Measurements from ENCODE around the gene FAM222A. TPM values are rescaled to one million over a fixed set of nuclear protein-coding genes. Genes with fewer than 3 reads are reported as not detected.

The FAM222A gene
- total and polyA plus RNA-seq, 2 experiments from 2014 or later: 0.97 TPM; not detected in 1

- Histone ChIP-seq H3K9me3 (ENCODE audit: low read depth) (no peaks in the 10 kb centered on the region), H2AFZ (no peak overlapping the region), H3K9me2 (ENCODE audit: insufficient read depth) (no peaks in the 10 kb centered on the region), H3K79me2 (ENCODE audit: insufficient read depth) (no peaks in the 10 kb centered on the region), H3K4me1 (ENCODE audit: insufficient read depth) (peaks cover 5% of the 10 kb centered on the region; the same call in 1 of the 2 replicates), H3K27me3 (replicated peaks; ENCODE audit: insufficient read depth) (no peaks in the 10 kb centered on the region), H3K9ac (no peak overlapping the region), H3F3A (ENCODE audit: insufficient read depth) (peaks cover 10% of the 10 kb centered on the region; the same call in 1 of the 2 replicates), H4K20me1 (ENCODE audit: insufficient read depth) (no peaks in the 10 kb centered on the region), H3K27ac (no peak overlapping the region), H3K4me2 (ENCODE audit: unreplicated experiment) (no peak overlapping the region), H3K4me3 (no peak overlapping the region), H3K36me3 (ENCODE audit: low read depth) (no peaks in the 10 kb centered on the region)
- in situ Hi-C loops (cut with MboI): no loop called here
- 88 to 89% methylated on average over 17 to 25 of the region's 26 CpGs for WGBS, 2 experiments (ENCODE audit: low coverage in 1 of 2, low lambda C conversion rate in 2 of 2, missing lambda C conversion rate in 2 of 2)
- DNase-seq: no peak
- TF ChIP-seq EZH2 (IDR thresholded peaks at IDR 0.05; ENCODE audit: insufficient read depth, poor library complexity, severe bottlenecking): no peak
- no peak for TF ChIP-seq EZH2phosphoT487 (IDR thresholded peaks at IDR 0.05; ENCODE audit: insufficient read depth, low read depth)
Observed at GRCh38 chr12:109793826-109794501, 80.3 kb downstream of the FAM222A start.

DNA sequence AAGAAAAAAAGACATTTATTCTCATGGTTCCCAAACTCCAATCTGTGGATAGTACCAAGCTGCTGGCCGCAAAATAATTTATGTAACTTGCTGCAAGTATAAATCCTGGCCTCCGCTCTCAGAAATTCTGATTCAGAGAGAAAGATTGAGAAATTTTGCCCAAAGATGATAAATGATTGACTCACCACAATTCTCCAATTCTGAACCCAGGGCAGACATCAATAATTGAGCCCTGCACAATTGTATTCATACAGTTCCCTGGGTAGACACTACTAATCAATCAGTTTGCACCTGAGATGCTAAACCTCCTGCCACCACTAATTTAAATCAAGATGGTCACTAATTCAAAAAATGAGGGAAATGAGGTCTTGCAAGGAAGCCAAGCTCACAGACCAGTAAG lies 81.4 kb downstream of the FAM222A start:
- Histone ChIP-seq H3K27me3 (replicated peaks; ENCODE audit: insufficient read depth) (no peaks in the 10 kb centered on the region), H3K79me2 (ENCODE audit: insufficient read depth) (no peaks in the 10 kb centered on the region), H4K20me1 (ENCODE audit: insufficient read depth) (no peaks in the 10 kb centered on the region), H3K9me3 (ENCODE audit: low read depth) (no peaks in the 10 kb centered on the region), H3K4me3 (no peak overlapping the region), H3K27ac (no peak overlapping the region), H3K9ac (no peak overlapping the region), H3K9me2 (ENCODE audit: insufficient read depth) (no peaks in the 10 kb centered on the region), H3K4me1 (ENCODE audit: insufficient read depth) (peaks cover 5% of the 10 kb centered on the region; the same call in 1 of the 2 replicates), H2AFZ (no peak overlapping the region), H3K36me3 (ENCODE audit: low read depth) (no peaks in the 10 kb centered on the region), H3F3A (ENCODE audit: insufficient read depth) (peaks cover 10% of the 10 kb centered on the region; the same call in 1 of the 2 replicates), H3K4me2 (ENCODE audit: unreplicated experiment) (no peak overlapping the region)
- TF ChIP-seq EZH2phosphoT487 (IDR thresholded peaks at IDR 0.05; ENCODE audit: insufficient read depth, low read depth) (no peak), EZH2 (IDR thresholded peaks at IDR 0.05; ENCODE audit: insufficient read depth, poor library complexity, severe bottlenecking) (no peak)
- 39 to 41% methylated on average over 2 of the region's 2 CpGs for WGBS, 2 experiments (ENCODE audit: low coverage in 1 of 2, low lambda C conversion rate in 2 of 2, missing lambda C conversion rate in 2 of 2)
- DNase-seq: peak; percentile 86
- in situ Hi-C loops (cut with MboI): no loop called here

DNA sequence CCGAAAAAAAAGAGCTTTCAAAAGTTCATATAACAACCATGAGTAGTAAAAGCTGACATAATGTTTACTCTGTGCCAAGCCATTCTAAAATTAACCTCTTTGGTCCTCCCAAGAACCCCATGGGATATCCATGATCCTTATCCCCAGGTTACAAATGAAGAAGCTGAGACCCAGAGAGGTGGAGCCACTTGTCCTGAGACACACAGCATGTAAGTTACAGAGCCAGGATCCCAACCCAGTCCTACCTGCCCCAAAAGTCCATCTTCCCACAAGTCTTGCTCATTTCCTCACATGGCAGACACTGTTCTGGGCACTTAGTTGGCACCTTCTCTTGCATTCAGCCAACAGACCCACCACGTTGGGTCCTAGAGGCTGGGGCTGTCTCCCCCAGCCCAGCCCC lies 82.4 kb downstream of the FAM222A start:
- Histone ChIP-seq H2AFZ (no peak overlapping the region), H3K27me3 (replicated peaks; ENCODE audit: insufficient read depth) (no peaks in the 10 kb centered on the region), H3K9ac (no peak overlapping the region), H3K36me3 (ENCODE audit: low read depth) (no peaks in the 10 kb centered on the region), H3K79me2 (ENCODE audit: insufficient read depth) (no peaks in the 10 kb centered on the region), H4K20me1 (ENCODE audit: insufficient read depth) (no peaks in the 10 kb centered on the region), H3K27ac (no peak overlapping the region), H3K9me3 (ENCODE audit: low read depth) (no peaks in the 10 kb centered on the region), H3K4me1 (ENCODE audit: insufficient read depth) (peaks cover 5% of the 10 kb centered on the region; the same call in 1 of the 2 replicates), H3F3A (ENCODE audit: insufficient read depth) (peaks cover 10% of the 10 kb centered on the region; the same call in 1 of the 2 replicates), H3K4me2 (ENCODE audit: unreplicated experiment) (no peak overlapping the region), H3K4me3 (no peak overlapping the region), H3K9me2 (ENCODE audit: insufficient read depth) (no peaks in the 10 kb centered on the region)
- TF ChIP-seq EZH2 (IDR thresholded peaks at IDR 0.05; ENCODE audit: insufficient read depth, poor library complexity, severe bottlenecking): no peak
- no peak for TF ChIP-seq EZH2phosphoT487 (IDR thresholded peaks at IDR 0.05; ENCODE audit: insufficient read depth, low read depth)
- 73 to 82% methylated on average over 2 of the region's 2 CpGs for WGBS, 2 experiments (ENCODE audit: low coverage in 1 of 2, low lambda C conversion rate in 2 of 2, missing lambda C conversion rate in 2 of 2)
- DNase-seq: no peak
- in situ Hi-C loops (cut with MboI): no loop called here

- no peak for DNase-seq
- H3K9me3 ChIP-seq (ENCODE audit: low read depth): no peaks in the 10 kb centered on the region
- no peaks in the 10 kb centered on the region for H3K79me2 ChIP-seq (ENCODE audit: insufficient read depth)
- no peaks in the 10 kb centered on the region for H3K36me3 ChIP-seq (ENCODE audit: low read depth)
- no peaks in the 10 kb centered on the region for H3K9me2 ChIP-seq (ENCODE audit: insufficient read depth)
- 81 to 86% methylated on average over 19 of the region's 19 CpGs for WGBS, 2 experiments (ENCODE audit: low coverage in 1 of 2, low lambda C conversion rate in 2 of 2, missing lambda C conversion rate in 2 of 2)
- no peak overlapping the region for H2AFZ ChIP-seq
- H3K27ac ChIP-seq: no peak overlapping the region
- H3K4me2 ChIP-seq (ENCODE audit: unreplicated experiment): no peak overlapping the region
- no peaks in the 10 kb centered on the region for H4K20me1 ChIP-seq (ENCODE audit: insufficient read depth)
- peaks cover 10% of the 10 kb centered on the region; the same call in 1 of the 2 replicates for H3F3A ChIP-seq (ENCODE audit: insufficient read depth)
- H3K4me1 ChIP-seq (ENCODE audit: insufficient read depth): peaks cover 5% of the 10 kb centered on the region; the same call in 1 of the 2 replicates
- no peak overlapping the region for H3K9ac ChIP-seq
- H3K4me3 ChIP-seq: no peak overlapping the region
- in situ Hi-C loops (cut with MboI): no loop called here
- H3K27me3 ChIP-seq (replicated peaks; ENCODE audit: insufficient read depth): no peaks in the 10 kb centered on the region
- no peak for TF ChIP-seq EZH2phosphoT487 (IDR thresholded peaks at IDR 0.05; ENCODE audit: insufficient read depth, low read depth)
- no peak for TF ChIP-seq EZH2 (IDR thresholded peaks at IDR 0.05; ENCODE audit: insufficient read depth, poor library complexity, severe bottlenecking)
Observed at GRCh38 chr12:109797905-109798669, 84.5 kb downstream of the FAM222A start.

Measured in GM23248 (cell line).